Thyroid gland (tissue), 4 donors: Measurements from ENCODE around the gene HOXC10.

ENCODE experiments used
- POLR2A ChIP-seq, 2 donors: fragments of 450-650 bp; IDR thresholded peaks; one replicate each; pipeline ENCODE4 v1.6.1; 2017; ENCODE audit warnings: antibody characterized with exemption in 2 of 2, mild to moderate bottlenecking in 2 of 2, moderate library complexity in 1 of 2
- TF ChIP-seq, protein P1 (sequence below), 6 experiments: fragments of 200-600 bp in 3 of 6; fragments of 450-650 bp in 3 of 6; sonication (generic) in 3 of 6; IDR thresholded peaks; one replicate each; pipeline ENCODE4 v1.5.1; 2016 to 2019; ENCODE audit warnings: antibody characterized with exemption in 6 of 6, mild to moderate bottlenecking in 2 of 6, inconsistent platforms in 1 of 6, moderate library complexity in 1 of 6

GRCh38 chr12:53952871-53953734 lies 31.8 kb upstream of the HOXC10 start:
- no peak for TF ChIP-seq POLR2A (IDR thresholded peaks at IDR 0.05)
- TF ChIP-seq, protein P1, sequence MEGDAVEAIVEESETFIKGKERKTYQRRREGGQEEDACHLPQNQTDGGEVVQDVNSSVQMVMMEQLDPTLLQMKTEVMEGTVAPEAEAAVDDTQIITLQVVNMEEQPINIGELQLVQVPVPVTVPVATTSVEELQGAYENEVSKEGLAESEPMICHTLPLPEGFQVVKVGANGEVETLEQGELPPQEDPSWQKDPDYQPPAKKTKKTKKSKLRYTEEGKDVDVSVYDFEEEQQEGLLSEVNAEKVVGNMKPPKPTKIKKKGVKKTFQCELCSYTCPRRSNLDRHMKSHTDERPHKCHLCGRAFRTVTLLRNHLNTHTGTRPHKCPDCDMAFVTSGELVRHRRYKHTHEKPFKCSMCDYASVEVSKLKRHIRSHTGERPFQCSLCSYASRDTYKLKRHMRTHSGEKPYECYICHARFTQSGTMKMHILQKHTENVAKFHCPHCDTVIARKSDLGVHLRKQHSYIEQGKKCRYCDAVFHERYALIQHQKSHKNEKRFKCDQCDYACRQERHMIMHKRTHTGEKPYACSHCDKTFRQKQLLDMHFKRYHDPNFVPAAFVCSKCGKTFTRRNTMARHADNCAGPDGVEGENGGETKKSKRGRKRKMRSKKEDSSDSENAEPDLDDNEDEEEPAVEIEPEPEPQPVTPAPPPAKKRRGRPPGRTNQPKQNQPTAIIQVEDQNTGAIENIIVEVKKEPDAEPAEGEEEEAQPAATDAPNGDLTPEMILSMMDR (IDR thresholded peaks at IDR 0.05): no peak
